ENCODE data around the gene GULP1.

The GULP1 gene

DNA sequence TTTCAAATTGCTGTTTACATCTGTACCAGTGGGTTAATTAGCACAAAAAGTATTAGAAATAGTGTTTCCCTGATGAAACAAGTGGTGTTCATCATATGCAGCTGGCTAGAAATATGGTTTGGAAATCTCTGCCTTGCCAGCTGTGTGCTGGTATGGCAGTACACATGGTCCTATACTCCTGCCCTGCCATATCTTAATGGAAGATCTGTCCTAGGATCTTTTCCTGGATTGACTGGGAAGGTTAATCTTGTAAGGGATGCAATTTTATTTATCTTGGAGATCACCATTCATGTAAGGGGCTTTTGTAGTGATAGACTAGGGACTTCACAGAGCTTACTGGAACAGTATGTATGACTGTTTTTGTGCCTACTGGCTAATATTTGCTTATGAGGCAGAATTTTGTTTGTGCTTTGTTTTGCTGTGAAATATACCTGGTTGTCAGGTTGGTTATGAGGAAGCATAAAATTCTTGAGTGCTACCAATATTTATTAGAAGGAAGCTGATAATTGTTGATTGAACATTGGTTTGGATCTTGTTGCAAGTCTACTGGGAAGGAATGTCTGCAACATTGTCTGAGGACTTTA lies 73.5 kb downstream of the GULP1 start:
- DNase-seq (ENCODE audit: low read depth in 3 of 3, low spot score in 1 of 3) = no peak

DNA sequence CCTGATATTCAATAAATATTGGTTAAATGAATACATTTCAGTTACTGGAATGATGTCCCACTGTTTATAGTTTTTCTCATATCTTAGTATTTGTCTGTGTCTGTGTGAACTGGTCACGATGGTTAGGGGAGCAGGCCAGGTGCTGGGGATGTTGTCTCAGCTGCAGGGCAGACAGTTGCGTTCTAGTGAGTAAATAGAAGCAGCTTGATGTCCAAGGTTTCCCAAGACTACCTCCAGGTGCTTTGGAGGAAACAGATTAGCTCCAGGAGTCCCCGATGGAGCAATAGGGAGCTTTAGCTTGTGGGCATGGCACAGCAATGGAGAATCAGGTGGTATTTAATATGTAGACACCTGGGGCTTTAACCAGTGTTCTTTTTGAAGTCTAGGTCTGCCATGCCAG lies 75.5 kb downstream of the GULP1 start:
- DNase-seq (ENCODE audit: low read depth in 3 of 3, low spot score in 1 of 3) = no peak

GRCh38 chr2:188369365-188369764 lies 77.7 kb downstream of the GULP1 start:
- no peak for DNase-seq (ENCODE audit: low read depth in 3 of 3, low spot score in 1 of 3)

DNA sequence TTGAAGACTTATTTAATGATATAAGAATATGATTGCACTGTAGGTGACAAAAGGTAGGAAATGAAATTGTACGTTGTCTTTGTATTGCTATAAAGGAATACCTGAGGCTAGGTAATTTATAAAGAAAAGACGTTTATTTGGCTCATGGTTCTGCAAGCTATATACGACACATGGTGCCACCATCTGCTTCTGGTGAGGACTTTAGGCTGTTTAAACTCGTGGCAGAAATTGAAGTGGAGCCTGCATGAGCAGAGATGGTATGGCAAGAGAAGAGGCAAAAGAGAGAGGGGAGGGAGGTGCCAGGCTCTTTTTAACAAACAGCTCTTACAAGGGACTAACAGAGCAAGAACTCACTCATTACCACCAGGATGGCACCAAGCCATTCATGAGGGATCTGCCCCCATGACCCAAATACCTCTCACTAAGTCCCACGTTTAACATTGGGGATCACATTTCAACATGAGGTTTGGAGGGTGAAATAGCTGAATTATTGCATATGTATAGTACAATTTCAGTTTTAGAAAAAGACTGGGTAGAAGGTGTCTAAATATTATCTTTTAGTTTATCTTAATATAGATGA lies 86.8 kb downstream of the GULP1 start:
- no peak for DNase-seq (ENCODE audit: low read depth in 3 of 3, low spot score in 1 of 3)

GRCh38 chr2:188379748-188380147 lies 88.1 kb downstream of the GULP1 start:
- DNase-seq (ENCODE audit: low read depth in 3 of 3, low spot score in 1 of 3) = no peak

GRCh38 chr2:188380280-188380679 lies 88.6 kb downstream of the GULP1 start:
- DNase-seq (ENCODE audit: low read depth in 3 of 3, low spot score in 1 of 3) = no peak

DNA sequence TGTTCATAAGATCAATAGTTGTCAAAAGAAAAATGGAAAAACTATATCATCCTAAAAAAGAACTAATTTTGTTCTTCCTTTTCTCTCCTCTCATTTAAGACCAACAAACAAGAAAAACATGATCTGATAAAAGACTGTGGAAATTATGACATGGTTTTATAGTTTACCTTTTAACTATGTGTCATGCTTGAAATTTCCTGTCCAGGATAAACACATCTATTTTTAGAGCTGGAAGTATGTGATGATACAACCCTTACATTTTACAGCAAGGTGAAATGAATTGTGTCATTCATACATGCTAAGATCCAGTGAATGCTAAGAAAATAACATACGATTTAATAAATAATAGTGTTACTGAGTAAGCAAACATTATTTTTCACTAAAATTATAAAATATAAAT lies 89.9 kb downstream of the GULP1 start:
- no peak for DNase-seq (ENCODE audit: low read depth in 3 of 3, low spot score in 1 of 3)

DNA sequence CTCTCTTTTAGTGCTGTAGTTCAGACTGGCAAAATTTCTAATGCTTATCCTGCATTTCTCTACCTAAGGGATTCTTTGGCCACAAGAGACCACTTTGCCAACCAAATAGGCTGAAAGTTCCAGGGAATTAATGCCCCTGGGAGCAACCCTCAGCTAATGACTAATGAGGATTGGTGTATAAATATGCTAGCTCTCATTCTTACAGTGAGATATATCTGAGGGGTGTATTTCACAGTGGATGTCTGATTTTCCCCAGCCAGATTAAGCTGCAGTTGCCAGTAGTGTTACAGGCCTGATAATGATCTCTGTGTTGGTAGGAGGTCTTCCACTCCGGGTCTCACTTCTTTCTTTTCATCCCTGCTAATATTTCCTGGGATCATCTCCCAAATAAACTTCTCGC lies 90.4 kb downstream of the GULP1 start:
- DNase-seq (ENCODE audit: low read depth in 3 of 3, low spot score in 1 of 3) = no peak

- no peak for DNase-seq (ENCODE audit: low read depth in 3 of 3, low spot score in 1 of 3)
Observed at GRCh38 chr2:188383158-188383557, 91.5 kb downstream of the GULP1 start.

DNA sequence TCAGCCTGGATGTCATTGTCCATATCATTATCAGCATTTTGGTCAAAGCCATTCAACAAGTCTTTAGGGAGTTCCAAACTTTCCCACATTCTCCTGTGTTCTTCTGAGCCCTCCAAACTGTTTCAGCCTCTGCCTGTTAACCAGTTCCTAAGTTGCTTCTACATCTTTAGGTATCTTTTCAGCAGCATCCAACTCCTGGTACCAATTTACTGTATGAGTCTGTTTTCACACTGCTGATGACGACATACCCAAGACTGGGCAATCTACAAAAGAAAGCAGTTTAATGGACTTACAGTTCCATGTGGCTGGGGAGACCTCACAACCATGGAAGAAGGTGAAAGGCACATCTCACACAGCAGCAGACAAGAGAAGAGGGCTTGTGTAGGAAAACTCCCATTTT lies 94.2 kb downstream of the GULP1 start:
- DNase-seq (ENCODE audit: low read depth in 3 of 3, low spot score in 1 of 3) = no peak

DNA sequence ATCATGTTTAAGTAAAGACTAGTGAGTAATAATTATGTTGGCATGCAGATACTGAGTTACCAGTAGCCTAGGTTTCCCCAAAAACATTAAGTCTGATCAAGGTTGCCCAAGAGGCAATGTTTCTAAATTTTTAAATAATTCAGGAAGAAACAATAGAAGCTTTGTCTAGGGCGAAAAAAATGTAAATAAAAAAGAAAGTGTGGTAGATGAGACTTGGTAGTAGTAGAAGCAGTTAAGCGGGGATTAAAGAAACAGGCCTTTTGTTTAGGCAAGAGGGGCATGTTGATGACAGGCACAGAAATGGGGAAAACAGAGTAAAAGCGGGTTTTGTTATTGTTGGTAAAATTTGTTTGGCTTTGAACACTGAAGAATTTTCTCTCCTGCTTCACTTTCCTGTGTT lies 97.2 kb downstream of the GULP1 start:
- DNase-seq (ENCODE audit: low read depth in 3 of 3, low spot score in 1 of 3) = no peak

DNA sequence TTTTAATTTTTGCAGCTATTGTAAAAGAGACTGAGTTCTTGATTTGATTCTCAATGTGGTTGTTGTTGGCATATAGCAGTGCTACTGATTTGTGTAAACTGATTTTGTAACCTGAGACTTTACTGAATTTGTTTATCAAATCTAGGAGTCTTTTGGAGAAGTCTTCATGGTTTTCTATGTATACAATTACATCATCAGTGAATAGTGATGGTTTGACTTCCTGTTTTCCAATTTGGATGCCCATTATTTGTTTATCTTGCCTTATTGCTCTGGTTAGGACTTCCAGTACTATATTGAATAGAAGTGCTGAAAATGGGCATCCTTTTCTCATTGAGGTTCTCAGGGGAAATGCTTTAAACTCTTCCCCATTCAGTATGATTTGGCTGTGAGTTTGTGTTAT lies 99.7 kb downstream of the GULP1 start:
- no peak for DNase-seq (ENCODE audit: low read depth in 3 of 3, low spot score in 1 of 3)

DNA sequence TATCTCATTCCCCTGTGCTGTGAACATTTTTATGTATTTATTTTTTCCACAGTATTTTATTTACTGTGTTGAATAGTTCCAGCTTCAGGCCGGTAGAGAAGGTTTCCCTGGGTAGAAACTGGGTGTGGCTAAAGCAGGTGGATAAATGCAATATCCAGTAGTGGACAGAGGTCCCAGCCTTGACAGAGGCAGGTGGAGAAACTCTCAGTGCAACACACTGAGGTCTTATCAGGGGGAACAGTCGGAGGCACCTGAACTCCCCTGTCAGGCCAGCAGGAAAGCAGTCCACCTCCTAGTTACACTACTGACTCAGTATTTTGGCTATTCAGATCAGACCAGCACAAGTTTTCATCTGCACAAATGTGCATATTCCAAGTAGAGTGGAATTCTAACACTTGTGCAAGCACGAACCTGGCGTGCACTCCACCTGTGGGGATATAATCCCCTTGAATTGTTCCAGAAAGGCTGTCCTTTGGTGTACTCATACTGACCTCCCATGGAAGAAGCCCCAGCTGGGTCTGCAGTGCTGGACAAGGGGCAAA lies 103.3 kb downstream of the GULP1 start:
- DNase-seq (ENCODE audit: low read depth in 3 of 3, low spot score in 1 of 3) = no peak

DNA sequence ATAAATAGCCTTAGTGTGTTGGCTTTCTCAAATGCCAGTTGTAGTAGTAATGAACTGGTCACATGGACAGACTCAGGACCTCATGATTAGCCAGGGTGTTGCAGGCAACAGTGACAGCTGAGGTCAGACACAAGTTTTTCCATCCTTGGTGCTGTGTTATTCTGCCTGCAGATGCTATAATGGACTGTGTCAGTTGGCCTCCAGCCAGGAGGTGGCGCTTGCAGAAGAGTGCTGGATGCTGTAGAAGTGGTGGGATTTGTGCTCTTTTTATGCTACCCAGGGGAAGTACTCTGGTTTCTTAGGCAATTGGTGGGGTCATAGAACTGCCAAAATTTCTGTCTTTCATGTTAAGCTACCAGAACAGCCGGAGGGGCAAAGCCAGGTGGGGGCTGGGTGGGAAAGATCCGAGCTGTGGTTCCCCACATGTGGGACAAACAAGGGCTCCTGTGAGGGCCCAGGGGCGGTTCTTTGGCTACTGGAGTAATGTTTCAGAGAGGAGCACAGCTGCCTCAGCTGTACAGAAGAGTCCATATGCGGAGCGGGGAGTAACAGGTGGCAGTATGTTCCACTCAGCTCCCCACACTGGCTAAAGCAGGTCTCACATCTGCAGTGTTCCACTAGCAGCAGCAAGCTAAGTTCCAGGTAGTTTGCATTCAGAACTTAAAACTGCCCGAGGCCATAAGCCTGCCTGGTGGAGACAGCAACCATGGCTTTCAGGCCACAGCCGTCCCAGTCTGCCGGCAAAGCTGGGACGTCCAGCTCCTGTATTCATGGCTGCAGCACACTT lies 104.4 kb downstream of the GULP1 start:
- DNase-seq (ENCODE audit: low read depth in 3 of 3, low spot score in 1 of 3) = no peak

GRCh38 chr2:188399159-188399558 lies 107.5 kb downstream of the GULP1 start:
- DNase-seq (ENCODE audit: low read depth in 3 of 3, low spot score in 1 of 3) = no peak

DNA sequence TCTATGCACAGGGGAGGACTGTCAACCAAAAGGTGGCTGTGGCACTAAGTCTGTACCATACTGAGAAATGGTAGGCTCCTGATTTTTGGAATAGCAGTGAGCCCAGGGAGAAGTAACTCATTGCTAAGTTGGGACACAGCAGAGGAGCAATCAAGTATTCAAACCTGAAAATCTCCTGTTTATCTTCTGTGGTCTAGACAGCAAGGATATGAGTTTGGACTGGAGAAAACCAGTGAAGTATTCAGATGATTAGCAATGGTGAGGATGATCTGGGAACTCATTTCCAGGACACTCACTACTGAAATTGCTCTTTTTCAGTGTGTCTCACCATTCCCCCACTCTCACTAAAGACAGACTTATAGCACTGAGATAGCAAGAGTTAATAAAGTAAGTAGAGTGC lies 112.0 kb downstream of the GULP1 start:
- DNase-seq (ENCODE audit: low read depth in 3 of 3, low spot score in 1 of 3) = no peak

GRCh38 chr2:188404341-188405004 lies 112.8 kb downstream of the GULP1 start:
- no peak for DNase-seq (ENCODE audit: low read depth in 3 of 3, low spot score in 1 of 3)

DNA sequence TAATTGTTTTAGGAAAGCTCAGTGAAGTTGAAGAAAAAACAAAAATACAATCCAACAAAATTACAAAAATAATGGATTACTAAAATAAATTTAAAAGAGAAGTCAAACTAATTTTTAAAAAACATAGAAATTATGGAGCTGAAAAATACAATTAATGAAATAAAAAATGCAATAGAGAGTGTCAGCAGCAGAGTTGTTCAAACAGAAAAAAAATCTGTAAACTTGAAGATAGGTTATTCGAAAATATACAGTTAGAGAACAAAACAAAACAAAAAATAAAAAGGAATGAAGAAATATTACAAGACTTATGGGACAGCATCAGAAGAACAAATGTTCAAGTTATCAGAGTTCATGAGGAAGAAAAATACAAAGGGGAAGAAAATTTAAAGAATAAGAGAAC lies 114.7 kb downstream of the GULP1 start:
- no peak for DNase-seq (ENCODE audit: low read depth in 3 of 3, low spot score in 1 of 3)

DNA sequence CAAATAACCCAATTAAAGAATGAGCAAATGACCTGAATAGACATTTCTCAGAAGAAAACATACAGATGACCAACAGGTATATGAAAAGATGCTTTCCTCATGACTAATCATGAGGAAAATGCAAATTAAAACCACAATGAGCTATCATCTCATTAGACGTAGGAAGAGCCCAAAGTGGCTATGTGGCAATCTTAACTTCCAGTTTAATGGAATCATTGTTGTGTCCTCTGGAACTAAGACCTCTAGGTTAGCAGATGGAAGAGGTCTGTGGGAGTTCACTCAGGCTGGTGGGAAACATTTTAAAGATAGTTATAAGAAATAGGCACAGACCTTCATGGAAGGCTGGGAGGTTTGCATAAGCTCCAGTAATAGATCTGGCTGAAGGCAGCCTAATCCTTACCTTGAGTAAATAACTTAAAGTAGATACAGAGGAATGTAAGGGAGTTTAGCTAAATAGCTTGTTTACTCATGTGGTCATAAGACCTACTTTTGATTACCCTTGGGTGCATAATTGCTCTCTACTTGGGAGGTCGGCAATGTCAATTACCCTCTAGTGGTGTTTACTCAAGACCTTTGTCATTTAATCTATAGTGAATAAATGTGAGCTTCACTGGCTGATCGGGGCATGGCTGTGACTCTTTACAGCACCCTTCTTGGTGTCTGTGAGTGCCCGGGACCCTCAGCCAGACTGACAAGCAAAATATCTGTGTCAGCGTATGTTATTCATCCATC lies 119.0 kb downstream of the GULP1 start:
- DNase-seq (ENCODE audit: low read depth in 3 of 3, low spot score in 1 of 3) = no peak

DNA sequence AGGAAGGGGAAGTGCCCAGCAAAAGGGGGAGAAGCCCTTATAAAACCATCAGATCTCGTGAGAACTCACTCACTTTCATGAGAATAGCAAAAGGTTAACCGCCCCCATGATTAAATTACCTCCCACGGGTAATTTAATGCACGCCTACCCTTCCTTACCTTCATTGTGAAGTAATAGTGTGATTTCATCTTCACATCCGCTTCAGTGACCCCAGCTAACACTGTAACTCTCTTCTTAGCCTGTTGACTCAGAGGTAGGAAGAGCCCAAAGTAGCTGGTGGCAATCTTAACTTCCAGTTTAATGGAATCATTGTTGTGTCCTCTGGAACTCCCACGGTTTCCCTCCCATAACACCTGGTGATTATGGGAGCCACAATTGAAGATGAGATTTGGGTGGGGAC lies 120.5 kb downstream of the GULP1 start:
- no peak for DNase-seq (ENCODE audit: low read depth in 3 of 3, low spot score in 1 of 3)

GRCh38 chr2:188414411-188414810 lies 122.7 kb downstream of the GULP1 start:
- DNase-seq (ENCODE audit: low read depth in 3 of 3, low spot score in 1 of 3) = no peak

Data from stimulated activated CD4-positive, alpha-beta T cell treated with anti-CD3 and anti-CD28 coated beads, TNF-alpha, amount 100 ng/mL, for 1 hour (primary cell).